Keratinocyte (primary cell): ENCODE results near the gene SEC61B. TPM values are rescaled to one million over a fixed set of nuclear protein-coding genes. Genes with fewer than 3 reads are reported as not detected.

Source experiments
- DNase-seq: peaks from one replicate; pipeline ENCODE4 v3.0.0-alpha.2; 2011; ENCODE audit warnings: low read depth, missing footprints, low spot score
- FAIRE-seq: peaks from 2 replicates; lab custom pipeline; 2011; peaks lifted over from hg19 to GRCh38; lab: Jason Lieb, UNC
- H2AFZ ChIP-seq: 2 replicates; pipeline ENCODE4 v1.6.0; 2012; ENCODE audit warnings: low read length, control low read depth, inconsistent platforms; ENCODE audit not compliant: control insufficient read depth
- H3K27ac ChIP-seq: 2 replicates; pipeline ENCODE4 v1.5.1; 2011; ENCODE audit warnings: low read length; ENCODE audit not compliant: control insufficient read depth, insufficient read depth
- H3K27me3 ChIP-seq: 3 replicates; pipeline ENCODE4 v1.6.0; 2011; ENCODE audit warnings: low read length; ENCODE audit not compliant: control insufficient read depth, insufficient read depth; ENCODE audit errors: extremely low read depth
- H3K36me3 ChIP-seq, 2 experiments: 2 replicates in 1 of 2; 3 replicates in 1 of 2; pipeline ENCODE4 v1.5.1; 2011; ENCODE audit warnings: low read length in 2 of 2, mild to moderate bottlenecking in 1 of 2; ENCODE audit not compliant: control insufficient read depth in 2 of 2, insufficient read depth in 2 of 2; ENCODE audit errors: extremely low read depth in 1 of 2
- H3K4me1 ChIP-seq: 3 replicates; pipeline ENCODE4 v1.5.1; 2011; ENCODE audit warnings: low read length; ENCODE audit not compliant: control insufficient read depth, insufficient read depth; ENCODE audit errors: extremely low read depth
- H3K4me2 ChIP-seq: 3 replicates; pipeline ENCODE4 v1.6.0; 2011; ENCODE audit warnings: low read depth, low read length; ENCODE audit not compliant: control insufficient read depth, insufficient read depth; ENCODE audit errors: extremely low read depth
- H3K4me3 ChIP-seq, 3 experiments: fragments of 200-600 bp in 1 of 3; sonication (generic) in 1 of 3; 2 replicates in 2 of 3; 3 replicates in 1 of 3; pipeline ENCODE4 v1.5.1; 2011 to 2016; ENCODE audit warnings: low read length in 3 of 3, mild to moderate bottlenecking in 3 of 3, control low read depth in 2 of 3, inconsistent platforms in 1 of 3, low read depth in 1 of 3, mixed read lengths in 1 of 3, mixed run types in 1 of 3, moderate library complexity in 1 of 3; ENCODE audit not compliant: control insufficient read depth in 2 of 3, insufficient read depth in 2 of 3; ENCODE audit errors: extremely low read depth in 1 of 3
- H3K79me2 ChIP-seq: 2 replicates; pipeline ENCODE4 v1.6.0; 2012; ENCODE audit warnings: low read length; ENCODE audit not compliant: control insufficient read depth, insufficient read depth
- H3K9ac ChIP-seq: 3 replicates; pipeline ENCODE4 v1.6.0; 2011; ENCODE audit warnings: low read length; ENCODE audit not compliant: control insufficient read depth, insufficient read depth; ENCODE audit errors: extremely low read depth
- H3K9me1 ChIP-seq: 3 replicates; pipeline ENCODE4 v1.6.0; 2011; ENCODE audit warnings: low read length; ENCODE audit not compliant: control insufficient read depth, insufficient read depth; ENCODE audit errors: extremely low read depth
- H3K9me3 ChIP-seq: 2 replicates; pipeline ENCODE4 v1.5.1; 2012; ENCODE audit warnings: low read depth, low read length; ENCODE audit not compliant: control insufficient read depth
- H4K20me1 ChIP-seq: 3 replicates; pipeline ENCODE4 v1.6.0; 2011; ENCODE audit warnings: low read length; ENCODE audit not compliant: control insufficient read depth, insufficient read depth; ENCODE audit errors: extremely low read depth
- CTCF ChIP-seq, 3 experiments: IDR thresholded peaks in 1 of 3; conservative IDR thresholded peaks in 1 of 3; optimal IDR thresholded peaks in 1 of 3; 2 replicates in 2 of 3; 3 replicates in 1 of 3; pipeline versions ENCODE3 to v1.5.1; 2011; ENCODE audit warnings: low read length in 3 of 3, mild to moderate bottlenecking in 3 of 3, moderate library complexity in 2 of 3, control low read depth in 1 of 3, inconsistent platforms in 1 of 3; ENCODE audit not compliant: insufficient read depth in 2 of 3; ENCODE audit errors: extremely low read depth in 1 of 3
- EZH2 ChIP-seq: IDR thresholded peaks from one replicate; pipeline ENCODE4 v1.6.1; 2012; ENCODE audit warnings: inconsistent platforms, mild to moderate bottlenecking, low read length, moderate library complexity
- dilution Hi-C: fragments of 300-500 bp; cut with MboI; formaldehyde crosslinking; loops from one replicate; pipeline ENCODE4 v1.7.0; 2020; ENCODE audit warnings: low sequenced_read_pairs; ENCODE audit not compliant: extremely low pct_ligation_motif_present
- polyA plus RNA-seq, 5 experiments: library from polyadenylated mRNA; depleted of rRNA in 3 of 5; stranded (reverse) in 3 of 5; stranded (forward) in 1 of 5; unstranded in 1 of 5; fragments of >200 nt; gene quantifications; 1 replicate in 1 of 5; 2 replicates in 3 of 5; 3 replicates in 1 of 5; pipeline versions ENCODE4 v1.2.1 to v1.2.3, GENCODE V29; 2011 to 2012; ENCODE audit warnings: missing spikeins in 2 of 5, low read depth in 1 of 5, low replicate concordance in 1 of 5

Gene SEC61B
- polyA plus RNA-seq, 1 donor (not counting 4 experiments of a cell fraction or from before 2014, with no cell fraction given), result 207 TPM

DNA sequence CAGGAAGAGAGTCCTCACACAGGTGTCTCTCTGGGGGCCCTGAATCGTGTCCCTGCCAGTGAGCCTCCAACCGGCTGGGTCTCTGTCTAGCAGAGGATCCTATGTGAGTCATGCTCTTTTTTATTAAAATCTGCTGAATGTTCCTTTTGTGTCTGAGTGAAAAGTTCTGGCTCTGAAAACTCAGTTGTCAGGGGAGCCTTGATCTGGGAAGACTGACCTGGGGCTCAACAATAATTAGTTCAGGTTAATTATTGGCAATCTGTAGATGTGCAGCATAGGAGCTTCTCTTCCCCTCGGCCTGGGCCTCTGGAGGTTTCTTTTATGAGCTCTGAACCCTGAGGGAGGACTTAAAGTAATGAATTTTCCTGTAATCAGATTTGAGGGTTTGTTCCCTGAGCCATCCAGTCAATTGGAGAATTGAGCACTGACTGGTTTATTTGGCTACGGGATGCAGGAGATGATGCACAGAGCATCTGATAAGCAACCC is 45.5 kb upstream of the SEC61B start:
- no peaks in the 10 kb centered on the region for H3K27me3 ChIP-seq
- dilution Hi-C loops, result no loop called here
- no peak for FAIRE-seq

GRCh38 chr9:99177576-99178366 is 44.3 kb upstream of the SEC61B start:
- no peak for DNase-seq
- H4K20me1 ChIP-seq, result no peaks in the 10 kb centered on the region
- dilution Hi-C loops, result no loop called here
- no peaks in the 10 kb centered on the region for H3K9me3 ChIP-seq
- no peak overlapping the region for H2AFZ ChIP-seq
- no peak overlapping the region for H3K9ac ChIP-seq
- H3K27me3 ChIP-seq, result no peaks in the 10 kb centered on the region
- no peak overlapping the region for H3K27ac ChIP-seq
- TF ChIP-seq CTCF (optimal IDR thresholded peaks at IDR 0.05 in 1 of 3, IDR thresholded peaks at IDR 0.05 in 1 of 3, conservative IDR thresholded peaks at IDR 0.05 in 1 of 3; ENCODE audit: extremely low read depth in 1 of 3, insufficient read depth in 2 of 3, low read length in 3 of 3) (no peak), EZH2 (no peak)
- no peaks in the 10 kb centered on the region for H3K79me2 ChIP-seq
- H3K4me1 ChIP-seq, result no peaks in the 10 kb centered on the region
- H3K9me1 ChIP-seq, result no peaks in the 10 kb centered on the region
- no peaks in the 10 kb centered on the region for H3K36me3 ChIP-seq
- H3K4me3 ChIP-seq, result no peak overlapping the region
- FAIRE-seq, result no peak
- H3K4me2 ChIP-seq, result no peak overlapping the region

More for the DNA sequence above, 45.5 kb upstream of the SEC61B start:
- no peaks in the 10 kb centered on the region for H3K9me3 ChIP-seq
- no peak overlapping the region for H3K9ac ChIP-seq
- no peak overlapping the region for H3K4me2 ChIP-seq
- H3K36me3 ChIP-seq, result no peaks in the 10 kb centered on the region
- no peak for DNase-seq
- H3K27ac ChIP-seq, result no peak overlapping the region
- H3K9me1 ChIP-seq, result no peaks in the 10 kb centered on the region
- no peak overlapping the region for H2AFZ ChIP-seq
- no peaks in the 10 kb centered on the region for H3K4me1 ChIP-seq
- no peak overlapping the region for H3K4me3 ChIP-seq
- no peaks in the 10 kb centered on the region for H3K79me2 ChIP-seq
- no peaks in the 10 kb centered on the region for H4K20me1 ChIP-seq
- TF ChIP-seq CTCF (optimal IDR thresholded peaks at IDR 0.05 in 1 of 3, IDR thresholded peaks at IDR 0.05 in 1 of 3, conservative IDR thresholded peaks at IDR 0.05 in 1 of 3; ENCODE audit: extremely low read depth in 1 of 3, insufficient read depth in 2 of 3, low read length in 3 of 3), result no peak
